Adrenal gland (tissue), 12 donors: ENCODE measurements around the gene TENM4. TPM values are rescaled to one million over a fixed set of nuclear protein-coding genes. Genes with fewer than 3 reads are reported as not detected.
A peak's percentile ranks its signal among the peaks of the same experiment; 100 is the strongest.

Experiments
- DNase-seq, 7 donors: peaks; one replicate each; pipeline ENCODE4 v3.0.0-alpha.2; 2019 to 2020
- H3K27ac ChIP-seq, 5 donors: fragments of 200-600 bp; sonication (generic) in 4 of 5; 1 replicate in 3 of 5; 2 replicates in 2 of 5; pipeline versions ENCODE4 v1.5.1 to v1.8.0; 2016 to 2020; ENCODE audit warnings: mild to moderate bottlenecking in 1 of 5
- H3K27me3 ChIP-seq: fragments of 200-600 bp; 2 replicates; pipeline ENCODE4 v1.8.0; 2021
- H3K36me3 ChIP-seq, 2 donors: fragments of 200-600 bp; replicated peaks in 1 of 2; 1 replicate in 1 of 2; 2 replicates in 1 of 2; pipeline versions ENCODE4 v1.5.1 to v1.8.0; 2018 to 2022
- H3K4me1 ChIP-seq, 2 donors: fragments of 200-600 bp; replicated peaks in 1 of 2; 1 replicate in 1 of 2; 2 replicates in 1 of 2; pipeline versions ENCODE4 v1.5.1 to v1.8.0; 2018 to 2021
- H3K4me3 ChIP-seq, 4 donors: fragments of 200-600 bp; sonication (generic) in 3 of 4; one replicate each; pipeline ENCODE4 v1.5.1; 2016 to 2018
- H3K9me3 ChIP-seq, 3 donors: fragments of 200-600 bp; sonication (generic) in 1 of 3; replicated peaks in 1 of 3; 1 replicate in 2 of 3; 2 replicates in 1 of 3; pipeline versions ENCODE4 v1.5.1 to v1.8.0; 2016 to 2021
- CTCF ChIP-seq, 6 experiments: fragments of 450-650 bp in 4 of 6; fragments of 200-600 bp in 2 of 6; sonication (generic) in 1 of 6; IDR thresholded peaks; 1 replicate in 5 of 6; 2 replicates in 1 of 6; pipeline versions ENCODE4 v1.5.1 to v1.8.0; 2016 to 2021; ENCODE audit warnings: antibody characterized with exemption in 6 of 6, mild to moderate bottlenecking in 2 of 6, moderate library complexity in 1 of 6
- POLR2A ChIP-seq, 2 donors: fragments of 450-650 bp; IDR thresholded peaks; one replicate each; pipeline ENCODE4 v1.6.1; 2017; ENCODE audit warnings: antibody characterized with exemption in 2 of 2, mild to moderate bottlenecking in 2 of 2, moderate library complexity in 1 of 2
- WGBS, 4 donors: extraction: QIAGEN DNeasy Blood & Tissue Kit in 2 of 4; methylation state at CpG; one replicate each; pipeline versions ENCODE4 v1.1.5 to v1.1.7; 2013 to 2017; 5-methylcytosine and 5-hydroxymethylcytosine counted together
- intact Hi-C, 2 donors: fragments of 100-400 bp; cut with DNase I; formaldehyde crosslinking; loops; one replicate each; pipeline versions ENCODE4 v1.14.1 to v1.15.0; 2022 to 2023
- polyA plus RNA-seq, 3 donors: library from polyadenylated mRNA; stranded (reverse); fragments of 200-250 nt in 2 of 3; fragments of 350-450 nt in 1 of 3; fragmentation: Illumina TruSeq in 1 of 3; extraction: RNeasy Lipid Tissue Mini Kit (QIAGEN cat#74804) in 1 of 3; gene quantifications; one replicate each; pipeline ENCODE4 v1.2.3, GENCODE V29; 2013 to 2014
- total RNA-seq, 9 donors: library from RNA; depleted of rRNA in 4 of 9; stranded (reverse); fragments of >200 nt in 4 of 9; fragments of 120-200 nt in 1 of 9; fragmentation: NEBNext Ultra II Directional in 1 of 9; extraction: Animal tissue kit (Norgen Biotek cat#: 25700) in 1 of 9; gene quantifications; one replicate each; pipeline versions ENCODE4 v1.1.0 to v1.2.4, GENCODE V29; 2013 to 2023
- donor health status: healthy with polysubstance abuse.
- donor health status: Bipolar disorder and iron deficiency.
- donor health status: DM: yes; HTN: yes; CAD: no.
- donor health status: DM: no; HTN: no; CAD: no.
- donor health status: DM: no; HTN: no; CAD: no.
- donor health status: DM: yes; HTN: yes; CAD: no.

TENM4 gene
- total and polyA plus RNA-seq, 12 donors: 0.74 to 24.9 (median 6.7) TPM

GRCh38 chr11:78800756-78801155 lies 640.1 kb downstream of the TENM4 start:
- TF ChIP-seq POLR2A (IDR thresholded peaks at IDR 0.05) (no peak), CTCF (IDR thresholded peaks at IDR 0.05) (no peak)
- Histone ChIP-seq H3K9me3 (no peaks in the 10 kb centered on the region), H3K4me1 (peaks cover 4 to 12% of the 10 kb centered on the region in 2 donors), H3K27ac (peak overlapping the region in 2 of 5 donors; percentile 79 to 91), H3K4me3 (no peak overlapping the region), H3K36me3 (no peaks in the 10 kb centered on the region), H3K27me3 (no peaks in the 10 kb centered on the region)
- DNase-seq: no peak
- intact Hi-C loops: no loop called here
- 94 to 98% (median 97%) methylated on average over 2 of the region's 2 CpGs for WGBS, 4 donors

DNA sequence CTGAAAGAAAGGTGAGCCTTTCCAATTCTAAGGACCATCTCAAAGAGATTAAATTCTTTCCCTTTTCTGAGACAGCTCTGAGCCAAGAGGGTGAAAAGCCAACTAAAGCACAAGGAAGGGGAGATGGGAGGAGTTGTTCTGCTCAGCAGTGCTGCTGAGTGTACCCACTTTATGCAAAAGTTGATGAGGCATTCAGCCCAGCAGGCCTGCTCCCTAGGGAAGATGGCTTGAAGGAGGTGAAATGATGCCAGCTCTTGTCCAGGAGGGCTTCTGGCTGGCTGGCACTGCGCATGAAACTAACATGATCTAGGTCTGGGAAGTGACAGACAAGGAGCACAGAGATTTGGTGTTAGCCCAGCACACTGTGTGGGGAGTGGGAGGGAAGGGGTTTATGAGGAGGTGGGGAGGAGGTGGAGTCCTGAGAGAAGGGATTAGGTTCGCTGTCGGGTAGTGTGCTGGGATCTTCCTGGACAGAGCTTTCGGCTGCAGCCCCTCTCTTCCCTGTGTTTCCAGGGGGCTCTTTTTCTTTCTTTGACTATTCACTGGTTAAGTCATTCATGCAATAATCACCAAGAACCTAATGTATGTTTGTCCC lies 640.6 kb downstream of the TENM4 start:
- intact Hi-C loops: no loop called here

GRCh38 chr11:78798663-78799062 lies 642.2 kb downstream of the TENM4 start:
- peak; percentile 63 to 83 (median 69) for DNase-seq
- intact Hi-C loops: no loop called here
- WGBS, 4 donors: 55 to 67% (median 60%) methylated on average over 5 of the region's 5 CpGs
- no peaks in the 10 kb centered on the region for H3K27me3 ChIP-seq
- H3K4me1 ChIP-seq: peaks cover 4 to 12% of the 10 kb centered on the region in 2 donors
- peak overlapping the region in 2 of 5 donors; percentile 7 to 65 for H3K27ac ChIP-seq
- no peaks in the 10 kb centered on the region for H3K36me3 ChIP-seq
- H3K4me3 ChIP-seq: no peak overlapping the region
- no peaks in the 10 kb centered on the region for H3K9me3 ChIP-seq
- TF ChIP-seq CTCF (IDR thresholded peaks at IDR 0.05) (peak; percentile 67 to 84 (median 82)), POLR2A (IDR thresholded peaks at IDR 0.05) (no peak)

More for the DNA sequence above, 640.6 kb downstream of the TENM4 start:
- TF ChIP-seq POLR2A (IDR thresholded peaks at IDR 0.05) (no peak), CTCF (IDR thresholded peaks at IDR 0.05) (no peak)
- peaks cover 4 to 12% of the 10 kb centered on the region in 2 donors for H3K4me1 ChIP-seq
- DNase-seq: no peak
- WGBS, 4 donors: 86 to 94% (median 92%) methylated on average over 4 of the region's 4 CpGs
- H3K36me3 ChIP-seq: no peaks in the 10 kb centered on the region
- no peaks in the 10 kb centered on the region for H3K9me3 ChIP-seq
- H3K27ac ChIP-seq: peak overlapping the region in 1 of 5 donors; percentile 91
- no peak overlapping the region for H3K4me3 ChIP-seq
- no peaks in the 10 kb centered on the region for H3K27me3 ChIP-seq

DNA sequence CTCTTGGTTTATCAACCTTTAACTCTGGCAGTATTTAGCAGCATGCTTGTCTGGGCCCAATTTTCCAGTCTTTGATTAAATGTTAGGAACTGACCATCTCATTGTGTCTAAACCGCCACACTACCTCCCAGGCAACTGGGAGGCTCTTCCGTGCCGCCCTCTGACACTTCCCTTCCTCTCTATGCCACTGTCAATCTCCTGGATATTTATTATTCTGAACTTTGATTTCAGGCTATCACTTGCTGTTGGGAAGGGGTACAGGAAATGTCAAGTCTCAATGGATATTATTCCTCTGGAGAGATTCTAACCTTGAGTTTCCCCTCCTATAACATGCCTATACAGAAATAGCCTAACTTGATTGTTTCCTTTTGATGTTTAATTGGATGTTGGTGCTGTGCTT lies 643.3 kb downstream of the TENM4 start:
- H3K4me1 ChIP-seq: peaks cover 4 to 12% of the 10 kb centered on the region in 2 donors

More for the DNA sequence above, 643.3 kb downstream of the TENM4 start:
- DNase-seq: no peak
- intact Hi-C loops: no loop called here
- 86 to 96% (median 88%) methylated on average over 3 of the region's 3 CpGs for WGBS, 4 donors
- H3K4me3 ChIP-seq: no peak overlapping the region
- H3K27me3 ChIP-seq: no peaks in the 10 kb centered on the region
- H3K9me3 ChIP-seq: no peaks in the 10 kb centered on the region
- TF ChIP-seq CTCF (IDR thresholded peaks at IDR 0.05) (no peak), POLR2A (IDR thresholded peaks at IDR 0.05) (no peak)
- H3K36me3 ChIP-seq: no peaks in the 10 kb centered on the region
- H3K27ac ChIP-seq: no peak overlapping the region
